ENCODE data around the gene DGKB.

DNA sequence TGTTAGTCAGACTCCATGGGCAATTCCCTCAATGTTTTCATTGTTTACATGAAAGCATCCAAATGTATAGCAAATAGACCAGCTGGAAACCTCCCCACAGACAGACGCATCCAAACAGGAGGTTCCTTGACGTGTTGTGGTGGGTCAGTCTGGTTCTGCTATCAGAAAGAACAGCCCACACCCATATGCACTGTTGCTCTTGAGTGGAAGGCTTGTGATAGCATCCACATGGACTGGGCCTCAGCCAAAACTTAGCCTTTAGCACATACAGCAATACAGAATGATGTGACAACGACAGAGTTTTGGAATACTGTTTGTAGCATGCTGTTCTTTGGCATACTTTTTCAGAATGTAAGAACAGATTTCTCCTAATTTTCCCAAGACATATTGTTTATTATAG, 613.9 kb downstream of the DGKB start:
- no peak for TF ChIP-seq PATZ1 (CRISPR knock-in tag; IDR thresholded peaks at IDR 0.05; ENCODE audit: borderline replicate concordance)
- TF ChIP-seq CSDC2 (CRISPR knock-in tag; IDR thresholded peaks at IDR 0.05), result no peak
- no peak for TF ChIP-seq ARNTL (CRISPR knock-in tag; IDR thresholded peaks at IDR 0.05; ENCODE audit: borderline replicate concordance, low read depth)
- TF ChIP-seq RARB (CRISPR knock-in tag; IDR thresholded peaks at IDR 0.05), result no peak
- TF ChIP-seq GLIS3 (CRISPR knock-in tag; IDR thresholded peaks at IDR 0.05), result no peak
- TF ChIP-seq ZFP30 (CRISPR knock-in tag; IDR thresholded peaks at IDR 0.05), result no peak
- TF ChIP-seq, protein P1, sequence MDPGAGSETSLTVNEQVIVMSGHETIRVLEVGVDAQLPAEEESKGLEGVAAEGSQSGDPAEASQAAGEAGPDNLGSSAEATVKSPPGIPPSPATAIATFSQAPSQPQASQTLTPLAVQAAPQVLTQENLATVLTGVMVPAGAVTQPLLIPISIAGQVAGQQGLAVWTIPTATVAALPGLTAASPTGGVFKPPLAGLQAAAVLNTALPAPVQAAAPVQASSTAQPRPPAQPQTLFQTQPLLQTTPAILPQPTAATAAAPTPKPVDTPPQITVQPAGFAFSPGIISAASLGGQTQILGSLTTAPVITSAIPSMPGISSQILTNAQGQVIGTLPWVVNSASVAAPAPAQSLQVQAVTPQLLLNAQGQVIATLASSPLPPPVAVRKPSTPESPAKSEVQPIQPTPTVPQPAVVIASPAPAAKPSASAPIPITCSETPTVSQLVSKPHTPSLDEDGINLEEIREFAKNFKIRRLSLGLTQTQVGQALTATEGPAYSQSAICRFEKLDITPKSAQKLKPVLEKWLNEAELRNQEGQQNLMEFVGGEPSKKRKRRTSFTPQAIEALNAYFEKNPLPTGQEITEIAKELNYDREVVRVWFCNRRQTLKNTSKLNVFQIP (CRISPR knock-in tag; IDR thresholded peaks at IDR 0.05; ENCODE audit: borderline replicate concordance, low read depth), result no peak
- no peak for TF ChIP-seq ZNF70 (CRISPR knock-in tag; IDR thresholded peaks at IDR 0.05)
- no peak for TF ChIP-seq ZC3H10 (CRISPR knock-in tag; IDR thresholded peaks at IDR 0.05)
- no peak for TF ChIP-seq BACH2 (CRISPR knock-in tag; IDR thresholded peaks at IDR 0.05; ENCODE audit: borderline replicate concordance)
- TF ChIP-seq ESRRG (CRISPR knock-in tag; IDR thresholded peaks at IDR 0.05), result no peak
- TF ChIP-seq, protein P2, sequence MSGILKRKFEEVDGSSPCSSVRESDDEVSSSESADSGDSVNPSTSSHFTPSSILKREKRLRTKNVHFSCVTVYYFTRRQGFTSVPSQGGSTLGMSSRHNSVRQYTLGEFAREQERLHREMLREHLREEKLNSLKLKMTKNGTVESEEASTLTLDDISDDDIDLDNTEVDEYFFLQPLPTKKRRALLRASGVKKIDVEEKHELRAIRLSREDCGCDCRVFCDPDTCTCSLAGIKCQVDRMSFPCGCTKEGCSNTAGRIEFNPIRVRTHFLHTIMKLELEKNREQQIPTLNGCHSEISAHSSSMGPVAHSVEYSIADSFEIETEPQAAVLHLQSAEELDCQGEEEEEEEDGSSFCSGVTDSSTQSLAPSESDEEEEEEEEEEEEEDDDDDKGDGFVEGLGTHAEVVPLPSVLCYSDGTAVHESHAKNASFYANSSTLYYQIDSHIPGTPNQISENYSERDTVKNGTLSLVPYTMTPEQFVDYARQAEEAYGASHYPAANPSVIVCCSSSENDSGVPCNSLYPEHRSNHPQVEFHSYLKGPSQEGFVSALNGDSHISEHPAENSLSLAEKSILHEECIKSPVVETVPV (CRISPR knock-in tag; IDR thresholded peaks at IDR 0.05), result no peak
- no peak for TF ChIP-seq ZNF565 (CRISPR knock-in tag; conservative IDR thresholded peaks at IDR 0.05; ENCODE audit: low read depth)
- no peak for TF ChIP-seq TSHZ2 (CRISPR knock-in tag; IDR thresholded peaks at IDR 0.05)

All from SK-N-SH treated with all-trans-retinoic acid at 6 μM for 48 hours (cell line).